ELR (cell line): Measurements from ENCODE around the gene CHRNA4.

Source experiments
- DNase-seq: peaks from one replicate; pipeline ENCODE4 v3.0.0-alpha.2; 2015; ENCODE audit warnings: low read depth

Gene CHRNA4

GRCh38 chr20:63363013-63363957 is 2.1 kb upstream of the CHRNA4 start:
- no peak for DNase-seq

DNA sequence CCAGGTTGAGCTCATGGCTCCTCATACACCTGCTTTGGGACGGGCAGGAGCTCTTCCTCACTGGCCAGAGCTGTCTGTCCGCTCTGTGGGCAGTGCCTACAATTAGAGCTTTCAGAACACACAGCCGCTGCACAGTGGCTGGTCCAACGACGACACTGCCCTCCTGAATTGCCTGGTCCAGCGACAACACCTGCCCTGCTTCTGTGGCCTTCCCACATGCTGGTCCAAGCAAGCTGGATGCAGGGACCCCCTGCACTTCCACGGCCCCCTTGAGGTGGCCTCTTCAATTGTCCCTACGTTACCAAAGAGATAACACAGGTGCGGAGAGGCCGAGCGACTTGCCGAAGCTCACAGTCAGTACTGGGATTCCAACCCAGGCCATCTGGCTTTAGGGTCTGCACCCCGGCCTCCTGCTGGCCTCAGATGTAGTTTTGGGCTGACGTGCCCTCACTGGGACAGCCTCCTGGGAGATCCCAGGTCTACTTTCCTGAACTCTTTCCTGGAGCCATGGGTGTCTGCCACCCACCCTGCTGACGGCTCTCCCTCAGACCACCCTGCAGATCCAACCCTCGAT is 1.4 kb upstream of the CHRNA4 start:
- no peak for DNase-seq

- peak; percentile 23 for DNase-seq
These were observed 628 bp upstream of the CHRNA4 start for GRCh38 chr20:63361519-63362435.

- DNase-seq: no peak
These were observed 956 bp downstream of the CHRNA4 start for GRCh38 chr20:63359937-63360849.

GRCh38 chr20:63359164-63359934 is 1.8 kb downstream of the CHRNA4 start:
- DNase-seq: no peak

DNA sequence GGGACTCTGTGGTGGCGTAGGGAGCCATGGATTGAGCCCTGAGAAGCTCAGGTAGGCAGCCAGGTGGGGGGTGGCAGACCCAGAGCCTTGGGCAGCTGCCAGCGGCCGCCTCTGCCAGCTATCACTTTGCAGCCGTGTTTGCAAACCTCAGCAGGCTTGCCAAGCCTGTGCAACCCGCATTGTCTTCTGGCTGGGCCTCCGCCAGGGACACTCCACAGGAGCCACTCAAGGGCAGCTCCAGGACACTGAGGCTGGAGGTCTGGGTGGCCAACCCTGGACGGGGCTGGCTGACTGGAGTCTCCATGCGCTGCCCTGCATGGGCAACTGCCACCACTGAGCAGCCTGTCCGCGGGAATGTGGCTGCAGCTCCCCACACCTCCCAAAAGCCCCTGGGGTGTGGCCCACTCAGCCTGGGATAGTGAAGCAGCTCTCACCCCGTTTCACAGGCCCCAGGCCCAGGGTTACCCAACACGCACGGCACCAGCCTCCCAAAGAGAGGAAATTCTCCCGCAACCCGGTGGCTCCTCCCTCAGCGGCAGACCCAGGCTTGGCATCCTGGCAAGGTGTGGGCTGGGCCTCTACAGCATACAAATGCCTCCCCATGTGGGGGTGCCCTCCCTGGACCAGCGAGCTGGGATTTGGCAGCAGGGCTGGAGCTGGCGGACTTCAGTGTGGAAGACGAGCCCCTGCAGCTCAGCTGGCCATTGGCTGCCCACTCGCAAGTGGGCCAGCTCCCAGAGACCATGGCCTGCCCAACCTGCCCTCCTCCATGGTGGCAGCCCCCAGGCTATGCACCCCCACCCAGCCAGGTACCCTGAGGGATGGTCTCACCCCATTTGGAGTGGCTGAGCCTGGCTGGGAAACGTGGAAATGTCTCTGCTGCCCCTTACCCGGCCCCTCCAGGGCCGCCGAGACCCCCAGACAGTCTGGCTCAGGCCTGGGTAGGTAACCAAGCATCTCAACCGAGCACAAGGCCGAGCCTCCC is 2.9 kb downstream of the CHRNA4 start:
- no peak for DNase-seq

DNA sequence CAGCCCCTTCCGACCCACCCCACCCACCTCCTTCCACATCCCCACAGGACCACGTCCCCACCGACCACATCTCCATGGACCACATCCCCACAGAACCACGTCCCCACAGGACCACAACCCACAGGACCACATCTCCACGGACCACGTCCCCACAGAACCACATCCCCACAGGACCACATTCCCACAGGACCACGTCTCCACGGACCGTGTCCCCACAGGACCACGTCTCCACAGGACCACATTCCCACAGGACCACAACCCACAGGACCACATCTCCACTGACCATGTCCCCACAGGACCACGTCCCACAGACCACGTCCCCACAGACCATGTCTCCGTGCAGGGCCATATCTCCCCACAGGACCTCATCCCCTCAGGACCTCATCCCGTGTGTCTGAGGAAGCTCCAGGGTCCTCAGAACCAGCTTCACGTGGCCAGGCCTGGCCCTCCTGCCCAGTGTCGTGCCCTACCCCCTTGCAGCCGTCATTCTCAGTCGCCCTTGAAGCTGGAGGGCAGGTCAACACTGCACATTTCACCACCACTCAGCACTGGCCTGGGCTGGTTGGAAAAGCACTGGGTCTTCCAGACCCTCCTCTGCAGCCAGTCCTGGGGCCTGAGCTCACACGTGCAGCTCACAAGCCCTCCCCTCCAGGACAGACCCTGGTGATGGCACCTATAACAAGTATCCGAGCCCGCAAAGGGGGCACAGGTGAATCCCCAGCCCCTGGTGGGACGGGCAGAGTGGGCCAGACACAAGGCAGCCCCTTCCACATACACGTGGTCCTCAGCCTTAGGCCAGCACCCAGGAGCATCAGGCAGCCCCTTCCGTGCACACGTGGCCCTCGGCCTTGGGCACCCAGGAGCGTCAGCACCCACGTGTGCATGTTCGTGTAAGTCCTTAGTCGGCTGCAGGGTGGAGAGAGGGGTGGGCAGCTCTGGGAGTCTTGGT is 3.9 kb downstream of the CHRNA4 start:
- no peak for DNase-seq

GRCh38 chr20:63356511-63356910 is 4.6 kb downstream of the CHRNA4 start:
- no peak for DNase-seq

DNA sequence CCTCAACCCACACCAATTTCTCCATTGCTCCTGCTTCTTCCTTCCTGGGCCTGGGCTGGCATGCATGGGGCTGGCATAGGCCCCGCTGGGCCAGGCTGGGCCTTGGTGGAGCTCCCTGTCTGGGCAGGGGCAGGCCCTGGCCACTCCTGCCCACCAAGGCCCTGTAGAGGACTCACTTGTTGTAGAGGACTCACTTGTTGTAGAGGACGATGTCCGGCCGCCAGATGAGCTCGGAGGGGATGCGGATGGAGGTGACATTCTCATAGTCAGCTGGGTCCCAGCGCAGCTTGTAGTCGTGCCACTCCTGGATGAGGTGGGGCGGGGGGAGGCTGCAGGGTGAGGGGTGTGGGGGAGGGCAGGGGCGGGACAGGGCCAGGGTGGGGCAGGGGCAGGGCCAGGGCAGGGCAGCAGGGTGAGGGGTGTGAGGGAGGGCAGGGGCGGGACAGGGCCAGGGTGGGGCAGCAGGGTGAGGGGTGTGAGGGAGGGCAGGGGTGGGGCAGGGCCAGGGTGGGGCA is 5.3 kb downstream of the CHRNA4 start:
- DNase-seq: no peak

GRCh38 chr20:63354636-63355350 is 6.4 kb downstream of the CHRNA4 start:
- no peak for DNase-seq

DNA sequence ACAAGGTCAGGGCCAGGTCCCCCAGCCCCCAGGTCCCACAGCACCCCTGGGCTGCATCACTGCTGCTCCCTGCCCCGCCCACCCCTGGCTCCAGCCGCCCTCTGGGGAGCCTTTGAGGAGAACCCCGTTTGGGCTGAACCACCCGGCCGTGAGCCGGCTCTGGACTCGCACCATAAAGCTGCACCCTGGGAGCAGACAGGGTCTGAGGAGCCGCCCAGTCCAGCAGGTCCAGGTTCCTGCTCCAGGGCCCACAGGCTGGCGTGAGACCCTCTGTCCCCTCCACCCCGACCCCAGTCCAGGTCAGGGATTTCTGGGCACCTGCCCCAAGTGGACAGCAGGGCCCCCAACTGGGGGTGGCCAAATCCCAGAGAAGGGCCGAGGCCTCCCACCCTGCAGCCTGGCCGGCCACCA is 8.3 kb downstream of the CHRNA4 start:
- DNase-seq: no peak

DNA sequence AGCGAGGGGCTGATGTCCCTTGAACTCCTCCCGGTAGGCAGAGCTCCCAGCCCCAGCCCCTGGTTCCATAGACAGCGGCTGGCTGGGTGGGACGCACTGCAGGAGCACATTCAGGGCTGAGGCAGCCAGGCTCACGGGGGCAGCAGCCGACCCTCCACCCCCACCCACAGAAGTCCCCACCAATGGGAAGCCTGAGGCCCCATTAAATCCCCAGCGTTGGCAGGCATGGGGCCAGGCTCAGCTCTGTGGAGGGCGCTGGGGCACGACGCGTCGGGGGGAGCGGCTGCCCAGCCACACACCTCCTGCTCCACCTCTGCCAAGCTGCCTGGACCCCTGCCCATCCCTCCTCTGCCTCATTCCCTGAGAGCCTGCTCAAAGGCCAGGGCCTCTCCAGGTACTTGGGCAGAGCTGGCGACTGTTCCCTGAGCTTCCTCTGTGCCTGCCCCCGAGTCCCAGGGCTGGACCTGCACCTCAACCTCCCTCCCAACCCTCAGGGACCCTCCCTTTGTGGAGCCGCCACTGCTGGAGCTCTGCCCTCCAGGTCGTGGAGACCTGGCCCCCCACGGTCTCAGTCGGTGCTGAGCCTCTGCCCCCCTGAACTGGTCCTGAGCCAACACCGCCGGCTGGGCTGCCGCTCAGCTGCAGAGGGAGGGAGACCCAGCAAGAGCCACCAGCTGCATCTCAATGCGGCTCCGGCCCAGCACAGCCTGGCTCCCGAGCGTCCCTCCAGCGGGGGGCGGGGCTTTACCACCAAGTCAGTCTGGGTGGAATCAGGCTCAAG is 9.1 kb downstream of the CHRNA4 start:
- no peak for DNase-seq

GRCh38 chr20:63351326-63351700 is 9.8 kb downstream of the CHRNA4 start:
- DNase-seq: no peak

GRCh38 chr20:63350597-63351325 is 10.4 kb downstream of the CHRNA4 start:
- DNase-seq: no peak

GRCh38 chr20:63350196-63350595 is 11.0 kb downstream of the CHRNA4 start:
- no peak for DNase-seq

- no peak for DNase-seq
These were observed 11.6 kb downstream of the CHRNA4 start for GRCh38 chr20:63349516-63349895.
